HepG2 (cell line): ENCODE data around the gene STAT4. TPM values are rescaled to one million over a fixed set of nuclear protein-coding genes. Genes with fewer than 3 reads are reported as not detected.

ENCODE experiments used
- CHCHD3 ChIP-seq: sonication (generic); formaldehyde crosslinking; IDR thresholded peaks from 2 replicates; pipeline ENCODE4 v1.8.0; 2022; ENCODE audit warnings: mild to moderate bottlenecking, missing genetic modification reagents, moderate library complexity
- EHMT2 ChIP-seq: fragments of 200-600 bp; sonication (generic); IDR thresholded peaks from 2 replicates; pipeline ENCODE4 v1.7.0; 2017; ENCODE audit warnings: antibody characterized with exemption, low read depth, low read length, borderline replicate concordance
- NCOA2 ChIP-seq: sonication (generic); formaldehyde crosslinking; IDR thresholded peaks from 2 replicates; pipeline ENCODE4 v1.8.0; 2022; ENCODE audit warnings: inconsistent platforms
- NFYC ChIP-seq: IDR thresholded peaks from 2 replicates; pipeline ENCODE4 v1.6.1; 2016; ENCODE audit warnings: missing genetic modification reagents, missing compliant biosample characterization
- PHF20 ChIP-seq: sonication (generic); formaldehyde crosslinking; IDR thresholded peaks from 2 replicates; pipeline ENCODE4 v1.5.0; 2020; ENCODE audit warnings: mild to moderate bottlenecking, missing genetic modification reagents
- U2AF1 ChIP-seq: fragments of 200-400 bp; formaldehyde crosslinking; optimal IDR thresholded peaks from 2 replicates; pipeline ENCODE3; 2017; ENCODE audit warnings: mild to moderate bottlenecking, low read depth, low read length
- ZEB1 ChIP-seq: IDR thresholded peaks from 2 replicates; pipeline ENCODE4 v1.6.1; 2012; ENCODE audit warnings: mild to moderate bottlenecking, low read depth, inconsistent platforms; ENCODE audit not compliant: insufficient replicate concordance
- ZFP36L1 ChIP-seq: sonication (generic); formaldehyde crosslinking; IDR thresholded peaks from 2 replicates; pipeline ENCODE4 v1.8.0; 2022; ENCODE audit warnings: mild to moderate bottlenecking, missing genetic modification reagents, moderate library complexity
- ZNF160 ChIP-seq: sonication (generic); formaldehyde crosslinking; IDR thresholded peaks from 2 replicates; pipeline ENCODE4 v1.8.0; 2022; ENCODE audit warnings: mild to moderate bottlenecking, inconsistent platforms, missing genetic modification reagents
- ZNF331 ChIP-seq: sonication (generic); formaldehyde crosslinking; IDR thresholded peaks from 2 replicates; pipeline ENCODE4 v1.4.0; 2020; ENCODE audit warnings: missing genetic modification reagents
- ZNF33A ChIP-seq: sonication (generic); formaldehyde crosslinking; IDR thresholded peaks from 2 replicates; pipeline ENCODE4 v1.5.1; 2020; ENCODE audit warnings: missing genetic modification reagents, mild to moderate bottlenecking, moderate library complexity, borderline replicate concordance
- ZNF501 ChIP-seq: sonication (generic); formaldehyde crosslinking; IDR thresholded peaks from 2 replicates; pipeline ENCODE4 v1.5.1; 2020; ENCODE audit warnings: mild to moderate bottlenecking, moderate library complexity, missing genetic modification reagents
- ZNF605 ChIP-seq: sonication (generic); formaldehyde crosslinking; IDR thresholded peaks from 2 replicates; pipeline ENCODE4 v1.8.0; 2022; ENCODE audit warnings: mild to moderate bottlenecking, missing genetic modification reagents
- polyA plus RNA-seq, 8 experiments: library from polyadenylated mRNA; depleted of rRNA in 3 of 8; stranded (reverse) in 7 of 8; unstranded in 1 of 8; fragments of >200 nt; fragmentation: Illumina TruSeq in 4 of 8; extraction: Trizol in 4 of 8; gene quantifications; 2 replicates each; pipeline versions ENCODE4 v1.2.1 to v1.2.3, GENCODE V29; 2011 to 2016; ENCODE audit warnings: low read depth in 4 of 8, missing spikeins in 1 of 8, mixed read lengths in 1 of 8; ENCODE audit not compliant: insufficient read depth in 1 of 8
- total RNA-seq, 5 experiments: library from RNA; depleted of rRNA; stranded (reverse); fragments of >200 nt; fragmentation: Illumina TruSeq; extraction: Trizol; gene quantifications; 2 replicates each; pipeline ENCODE4 v1.2.3, GENCODE V29; 2016; ENCODE audit warnings: low read depth in 1 of 5
- TF ChIP-seq, protein P1 (sequence below): sonication (generic); formaldehyde crosslinking; IDR thresholded peaks from 2 replicates; pipeline ENCODE4 v1.4.0; 2020; ENCODE audit warnings: missing genetic modification reagents, borderline replicate concordance
- TF ChIP-seq, protein P2 (sequence below): sonication (generic); formaldehyde crosslinking; IDR thresholded peaks from 2 replicates; pipeline ENCODE4 v1.4.0; 2020; ENCODE audit warnings: missing genetic modification reagents
- TF ChIP-seq, protein P3 (sequence below): sonication (generic); formaldehyde crosslinking; IDR thresholded peaks from 2 replicates; pipeline ENCODE4 v1.5.0; 2020; ENCODE audit warnings: mild to moderate bottlenecking, missing genetic modification reagents
- TF ChIP-seq, protein P4 (sequence below): sonication (generic); formaldehyde crosslinking; IDR thresholded peaks from 2 replicates; pipeline ENCODE4 v1.5.1; 2020; ENCODE audit warnings: mild to moderate bottlenecking, missing genetic modification reagents, moderate library complexity

The STAT4 gene
- total and polyA plus RNA-seq, 2 of the 13 experiments (the other 11 are each of a cell fraction or from before 2014, with no cell fraction given): 0.37 TPM; not detected in 1

DNA sequence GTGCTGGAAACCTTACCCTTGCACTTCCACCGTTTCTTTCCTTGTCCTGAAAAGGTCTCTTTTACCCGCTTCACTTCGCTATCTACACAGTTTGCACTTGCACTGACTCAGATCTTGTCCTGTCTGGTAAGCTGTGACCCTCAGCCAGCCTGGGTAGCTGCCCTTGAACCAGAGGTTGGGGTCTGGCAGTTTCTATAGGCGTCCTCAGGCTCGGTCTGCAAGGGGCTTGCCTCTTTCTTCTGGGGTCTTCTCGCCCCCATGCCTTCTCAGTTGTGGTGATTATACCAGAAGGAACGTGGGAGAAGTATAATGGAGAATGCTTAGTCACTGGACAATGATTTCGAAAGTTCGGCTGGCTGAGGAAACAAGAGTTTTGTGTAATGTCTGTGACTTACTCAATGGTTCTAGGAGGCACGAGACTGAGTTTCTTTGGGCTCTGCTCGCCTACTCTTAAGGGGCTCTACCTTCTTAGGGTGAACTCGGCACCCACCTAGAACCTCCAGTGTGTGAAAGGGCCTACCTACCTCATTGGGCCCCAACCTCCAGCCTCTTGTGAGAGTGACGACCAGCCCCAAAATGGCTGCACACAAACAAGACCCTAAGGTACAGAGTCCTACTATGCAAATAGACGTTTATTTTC, 129.9 kb downstream of the STAT4 start (continued):
- TF ChIP-seq, protein P1, sequence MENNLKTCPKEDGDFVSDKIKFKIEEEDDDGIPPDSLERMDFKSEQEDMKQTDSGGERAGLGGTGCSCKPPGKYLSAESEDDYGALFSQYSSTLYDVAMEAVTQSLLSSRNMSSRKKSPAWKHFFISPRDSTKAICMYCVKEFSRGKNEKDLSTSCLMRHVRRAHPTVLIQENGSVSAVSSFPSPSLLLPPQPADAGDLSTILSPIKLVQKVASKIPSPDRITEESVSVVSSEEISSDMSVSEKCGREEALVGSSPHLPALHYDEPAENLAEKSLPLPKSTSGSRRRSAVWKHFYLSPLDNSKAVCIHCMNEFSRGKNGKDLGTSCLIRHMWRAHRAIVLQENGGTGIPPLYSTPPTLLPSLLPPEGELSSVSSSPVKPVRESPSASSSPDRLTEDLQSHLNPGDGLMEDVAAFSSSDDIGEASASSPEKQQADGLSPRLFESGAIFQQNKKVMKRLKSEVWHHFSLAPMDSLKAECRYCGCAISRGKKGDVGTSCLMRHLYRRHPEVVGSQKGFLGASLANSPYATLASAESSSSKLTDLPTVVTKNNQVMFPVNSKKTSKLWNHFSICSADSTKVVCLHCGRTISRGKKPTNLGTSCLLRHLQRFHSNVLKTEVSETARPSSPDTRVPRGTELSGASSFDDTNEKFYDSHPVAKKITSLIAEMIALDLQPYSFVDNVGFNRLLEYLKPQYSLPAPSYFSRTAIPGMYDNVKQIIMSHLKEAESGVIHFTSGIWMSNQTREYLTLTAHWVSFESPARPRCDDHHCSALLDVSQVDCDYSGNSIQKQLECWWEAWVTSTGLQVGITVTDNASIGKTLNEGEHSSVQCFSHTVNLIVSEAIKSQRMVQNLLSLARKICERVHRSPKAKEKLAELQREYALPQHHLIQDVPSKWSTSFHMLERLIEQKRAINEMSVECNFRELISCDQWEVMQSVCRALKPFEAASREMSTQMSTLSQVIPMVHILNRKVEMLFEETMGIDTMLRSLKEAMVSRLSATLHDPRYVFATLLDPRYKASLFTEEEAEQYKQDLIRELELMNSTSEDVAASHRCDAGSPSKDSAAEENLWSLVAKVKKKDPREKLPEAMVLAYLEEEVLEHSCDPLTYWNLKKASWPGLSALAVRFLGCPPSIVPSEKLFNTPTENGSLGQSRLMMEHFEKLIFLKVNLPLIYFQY: no peak; the same call in 1 of the 2 replicates
- TF ChIP-seq ZNF605 (CRISPR knock-in tag) (peak; percentile 51; the same call in 1 of the 2 replicates), CHCHD3 (CRISPR knock-in tag) (no peak), ZFP36L1 (CRISPR knock-in tag) (no peak), PHF20 (CRISPR knock-in tag) (no peak), EHMT2 (no peak), ZNF160 (CRISPR knock-in tag) (no peak), ZNF331 (no peak), NCOA2 (no peak), ZNF501 (CRISPR knock-in tag) (peak; percentile 84), U2AF1 (no peak), ZEB1 (peak; percentile 24), ZNF33A (CRISPR knock-in tag) (no peak), NFYC (no peak)
- TF ChIP-seq, protein P2, sequence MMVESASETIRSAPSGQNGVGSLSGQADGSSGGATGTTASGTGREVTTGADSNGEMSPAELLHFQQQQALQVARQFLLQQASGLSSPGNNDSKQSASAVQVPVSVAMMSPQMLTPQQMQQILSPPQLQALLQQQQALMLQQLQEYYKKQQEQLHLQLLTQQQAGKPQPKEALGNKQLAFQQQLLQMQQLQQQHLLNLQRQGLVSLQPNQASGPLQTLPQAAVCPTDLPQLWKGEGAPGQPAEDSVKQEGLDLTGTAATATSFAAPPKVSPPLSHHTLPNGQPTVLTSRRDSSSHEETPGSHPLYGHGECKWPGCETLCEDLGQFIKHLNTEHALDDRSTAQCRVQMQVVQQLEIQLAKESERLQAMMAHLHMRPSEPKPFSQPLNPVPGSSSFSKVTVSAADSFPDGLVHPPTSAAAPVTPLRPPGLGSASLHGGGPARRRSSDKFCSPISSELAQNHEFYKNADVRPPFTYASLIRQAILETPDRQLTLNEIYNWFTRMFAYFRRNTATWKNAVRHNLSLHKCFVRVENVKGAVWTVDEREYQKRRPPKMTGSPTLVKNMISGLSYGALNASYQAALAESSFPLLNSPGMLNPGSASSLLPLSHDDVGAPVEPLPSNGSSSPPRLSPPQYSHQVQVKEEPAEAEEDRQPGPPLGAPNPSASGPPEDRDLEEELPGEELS (CRISPR knock-in tag): no peak
- TF ChIP-seq, protein P3, sequence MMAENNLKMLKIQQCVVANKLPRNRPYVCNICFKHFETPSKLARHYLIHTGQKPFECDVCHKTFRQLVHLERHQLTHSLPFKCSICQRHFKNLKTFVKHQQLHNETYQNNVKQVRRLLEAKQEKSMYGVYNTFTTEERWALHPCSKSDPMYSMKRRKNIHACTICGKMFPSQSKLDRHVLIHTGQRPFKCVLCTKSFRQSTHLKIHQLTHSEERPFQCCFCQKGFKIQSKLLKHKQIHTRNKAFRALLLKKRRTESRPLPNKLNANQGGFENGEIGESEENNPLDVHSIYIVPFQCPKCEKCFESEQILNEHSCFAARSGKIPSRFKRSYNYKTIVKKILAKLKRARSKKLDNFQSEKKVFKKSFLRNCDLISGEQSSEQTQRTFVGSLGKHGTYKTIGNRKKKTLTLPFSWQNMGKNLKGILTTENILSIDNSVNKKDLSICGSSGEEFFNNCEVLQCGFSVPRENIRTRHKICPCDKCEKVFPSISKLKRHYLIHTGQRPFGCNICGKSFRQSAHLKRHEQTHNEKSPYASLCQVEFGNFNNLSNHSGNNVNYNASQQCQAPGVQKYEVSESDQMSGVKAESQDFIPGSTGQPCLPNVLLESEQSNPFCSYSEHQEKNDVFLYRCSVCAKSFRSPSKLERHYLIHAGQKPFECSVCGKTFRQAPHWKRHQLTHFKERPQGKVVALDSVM (CRISPR knock-in tag): no peak
- TF ChIP-seq, protein P4, sequence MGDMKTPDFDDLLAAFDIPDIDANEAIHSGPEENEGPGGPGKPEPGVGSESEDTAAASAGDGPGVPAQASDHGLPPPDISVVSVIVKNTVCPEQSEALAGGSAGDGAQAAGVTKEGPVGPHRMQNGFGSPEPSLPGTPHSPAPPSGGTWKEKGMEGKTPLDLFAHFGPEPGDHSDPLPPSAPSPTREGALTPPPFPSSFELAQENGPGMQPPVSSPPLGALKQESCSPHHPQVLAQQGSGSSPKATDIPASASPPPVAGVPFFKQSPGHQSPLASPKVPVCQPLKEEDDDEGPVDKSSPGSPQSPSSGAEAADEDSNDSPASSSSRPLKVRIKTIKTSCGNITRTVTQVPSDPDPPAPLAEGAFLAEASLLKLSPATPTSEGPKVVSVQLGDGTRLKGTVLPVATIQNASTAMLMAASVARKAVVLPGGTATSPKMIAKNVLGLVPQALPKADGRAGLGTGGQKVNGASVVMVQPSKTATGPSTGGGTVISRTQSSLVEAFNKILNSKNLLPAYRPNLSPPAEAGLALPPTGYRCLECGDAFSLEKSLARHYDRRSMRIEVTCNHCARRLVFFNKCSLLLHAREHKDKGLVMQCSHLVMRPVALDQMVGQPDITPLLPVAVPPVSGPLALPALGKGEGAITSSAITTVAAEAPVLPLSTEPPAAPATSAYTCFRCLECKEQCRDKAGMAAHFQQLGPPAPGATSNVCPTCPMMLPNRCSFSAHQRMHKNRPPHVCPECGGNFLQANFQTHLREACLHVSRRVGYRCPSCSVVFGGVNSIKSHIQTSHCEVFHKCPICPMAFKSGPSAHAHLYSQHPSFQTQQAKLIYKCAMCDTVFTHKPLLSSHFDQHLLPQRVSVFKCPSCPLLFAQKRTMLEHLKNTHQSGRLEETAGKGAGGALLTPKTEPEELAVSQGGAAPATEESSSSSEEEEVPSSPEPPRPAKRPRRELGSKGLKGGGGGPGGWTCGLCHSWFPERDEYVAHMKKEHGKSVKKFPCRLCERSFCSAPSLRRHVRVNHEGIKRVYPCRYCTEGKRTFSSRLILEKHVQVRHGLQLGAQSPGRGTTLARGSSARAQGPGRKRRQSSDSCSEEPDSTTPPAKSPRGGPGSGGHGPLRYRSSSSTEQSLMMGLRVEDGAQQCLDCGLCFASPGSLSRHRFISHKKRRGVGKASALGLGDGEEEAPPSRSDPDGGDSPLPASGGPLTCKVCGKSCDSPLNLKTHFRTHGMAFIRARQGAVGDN (CRISPR knock-in tag): peak; percentile 3
